Suprapubic skin (tissue), 4 donors: Measurements from ENCODE around the gene MAD1L1.

Experiments
- EP300 ChIP-seq: sonication (generic); formaldehyde crosslinking; IDR thresholded peaks from one replicate; pipeline ENCODE4 v1.6.1; 2017; ENCODE audit warnings: antibody characterized with exemption
- POLR2A ChIP-seq, 2 donors: fragments of 450-650 bp; IDR thresholded peaks; one replicate each; pipeline ENCODE4 v1.6.1; 2017; ENCODE audit warnings: antibody characterized with exemption in 2 of 2, mild to moderate bottlenecking in 2 of 2, moderate library complexity in 2 of 2
- POLR2AphosphoS5 ChIP-seq, 3 donors: sonication (generic); formaldehyde crosslinking; IDR thresholded peaks; one replicate each; pipeline ENCODE4 v1.6.1; 2017; ENCODE audit warnings: antibody characterized with exemption in 3 of 3
- TF ChIP-seq, protein P1 (sequence below), 2 donors: fragments of 200-600 bp in 1 of 2; fragments of 450-650 bp in 1 of 2; sonication (generic) in 1 of 2; IDR thresholded peaks; one replicate each; pipeline ENCODE4 v1.5.1; 2016 to 2019; ENCODE audit warnings: antibody characterized with exemption in 2 of 2, mild to moderate bottlenecking in 1 of 2, moderate library complexity in 1 of 2

DNA sequence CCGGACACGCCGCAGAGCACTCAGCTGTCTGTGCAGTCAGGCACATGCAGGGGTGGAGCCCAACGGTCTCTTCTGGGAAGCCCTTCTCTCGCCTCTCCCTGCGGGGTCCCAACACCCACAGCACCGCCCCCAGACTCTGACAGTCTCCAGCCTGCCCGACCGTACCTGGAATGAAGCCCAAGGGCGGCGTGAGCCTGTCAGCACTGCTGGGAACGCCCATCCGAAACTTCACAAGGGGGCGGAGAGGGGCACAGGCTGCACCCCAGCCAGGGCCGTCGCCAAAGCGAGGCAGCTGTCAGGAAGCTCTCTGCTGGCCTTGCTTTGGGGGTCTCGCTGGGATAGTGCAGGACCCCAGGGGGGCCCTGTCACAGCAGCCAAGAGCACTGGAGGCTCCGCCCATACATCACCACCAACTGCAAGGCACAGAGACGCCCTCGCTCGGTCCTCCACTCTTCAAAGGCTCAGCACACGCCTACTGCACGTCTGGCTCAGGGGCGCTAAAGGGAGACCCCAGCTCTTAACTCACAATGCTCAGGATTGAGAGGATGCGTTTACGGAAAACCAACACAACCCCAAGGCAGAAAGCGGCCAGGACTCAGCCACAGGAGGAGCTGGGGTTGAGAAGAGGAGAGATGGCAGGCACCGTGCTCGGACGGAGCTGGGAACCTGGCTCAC, 30.9 kb downstream of the MAD1L1 start:
- TF ChIP-seq, protein P1, sequence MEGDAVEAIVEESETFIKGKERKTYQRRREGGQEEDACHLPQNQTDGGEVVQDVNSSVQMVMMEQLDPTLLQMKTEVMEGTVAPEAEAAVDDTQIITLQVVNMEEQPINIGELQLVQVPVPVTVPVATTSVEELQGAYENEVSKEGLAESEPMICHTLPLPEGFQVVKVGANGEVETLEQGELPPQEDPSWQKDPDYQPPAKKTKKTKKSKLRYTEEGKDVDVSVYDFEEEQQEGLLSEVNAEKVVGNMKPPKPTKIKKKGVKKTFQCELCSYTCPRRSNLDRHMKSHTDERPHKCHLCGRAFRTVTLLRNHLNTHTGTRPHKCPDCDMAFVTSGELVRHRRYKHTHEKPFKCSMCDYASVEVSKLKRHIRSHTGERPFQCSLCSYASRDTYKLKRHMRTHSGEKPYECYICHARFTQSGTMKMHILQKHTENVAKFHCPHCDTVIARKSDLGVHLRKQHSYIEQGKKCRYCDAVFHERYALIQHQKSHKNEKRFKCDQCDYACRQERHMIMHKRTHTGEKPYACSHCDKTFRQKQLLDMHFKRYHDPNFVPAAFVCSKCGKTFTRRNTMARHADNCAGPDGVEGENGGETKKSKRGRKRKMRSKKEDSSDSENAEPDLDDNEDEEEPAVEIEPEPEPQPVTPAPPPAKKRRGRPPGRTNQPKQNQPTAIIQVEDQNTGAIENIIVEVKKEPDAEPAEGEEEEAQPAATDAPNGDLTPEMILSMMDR (IDR thresholded peaks at IDR 0.05) = no peak
- TF ChIP-seq POLR2A (IDR thresholded peaks at IDR 0.05) (no peak), POLR2AphosphoS5 (IDR thresholded peaks at IDR 0.05) (no peak), EP300 (no peak)
